Sciatic nerve (tissue), 2 donors: ENCODE results near the gene CENPA. TPM values are rescaled to one million over a fixed set of nuclear protein-coding genes. Genes with fewer than 3 reads are reported as not detected.
"Not testable (repeated sequence)": the region's sequence is repeated elsewhere in the genome, so short reads cannot be mapped to it uniquely, and the experiment has no call there.

Experiments
- ATAC-seq: fragments of 200-7000 bp; cut with Tn5 transposase; one replicate; pipeline ENCODE4 v1.9.1; 2020; ENCODE audit warnings: mild to moderate bottlenecking, moderate library complexity
- DNase-seq: peaks from one replicate; pipeline ENCODE4 v3.0.0-alpha.2; 2020; ENCODE audit warnings: low spot score
- intact Hi-C: fragments of 100-400 bp; cut with DNase I; formaldehyde crosslinking; loops from one replicate; pipeline ENCODE4 v1.14.2; 2022
- total RNA-seq: library from RNA; stranded (reverse); fragmentation: NEBNext Ultra II Directional; extraction: Animal tissue kit (Norgen Biotek cat#: 25700); gene quantifications from one replicate; pipeline ENCODE4 v1.2.1, GENCODE V29; 2021
- donor health status: DM: no; HTN: no; CAD: no.
- donor health status: DM: no; HTN: no; CAD: no.

Gene CENPA
- total RNA-seq, 1 donor from 2014 or later = 0.31 TPM

DNA sequence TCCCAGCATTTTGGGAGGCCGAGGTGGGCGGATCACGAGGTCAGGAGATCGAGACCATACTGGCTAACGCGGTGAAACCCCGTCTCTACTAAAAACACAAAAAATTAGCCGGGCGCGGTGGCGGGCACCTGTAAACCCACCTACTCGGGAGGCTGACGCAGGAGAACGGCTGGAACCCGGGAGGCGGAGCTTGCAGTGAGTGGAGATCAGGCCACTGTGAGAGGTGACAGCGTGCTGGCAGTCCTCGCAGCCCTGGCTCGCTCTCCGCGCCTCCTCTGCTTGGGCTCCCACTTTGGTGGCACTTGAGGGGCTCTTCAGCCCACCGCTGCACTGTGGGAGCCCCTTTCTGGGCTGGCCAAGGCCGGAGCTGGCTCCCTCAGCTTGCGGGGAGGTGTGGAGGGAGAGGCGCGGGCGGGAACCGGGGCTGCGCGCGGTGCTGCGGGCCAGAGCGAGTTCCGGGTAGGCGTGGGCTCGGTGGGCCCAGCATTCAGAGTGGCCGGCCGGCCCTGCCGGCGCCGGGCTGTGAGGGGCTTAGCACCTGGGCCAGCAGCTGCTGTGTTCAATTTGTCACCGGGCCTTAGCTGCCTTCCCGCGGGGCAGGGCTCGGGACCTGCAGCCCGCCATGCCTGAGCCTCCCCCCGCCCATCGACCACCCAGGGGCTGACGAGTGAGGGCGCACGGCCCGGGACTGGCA is 28.4 kb downstream of the CENPA start:
- intact Hi-C loops, DNase-seq: not testable (repeated sequence)

GRCh38 chr2:26816893-26817292 is 31.0 kb downstream of the CENPA start:
- intact Hi-C loops = no loop called here
- DNase-seq (no peak), ATAC-seq (no peak)

More for the DNA sequence above, 28.4 kb downstream of the CENPA start:
- not testable (repeated sequence) for ATAC-seq

DNA sequence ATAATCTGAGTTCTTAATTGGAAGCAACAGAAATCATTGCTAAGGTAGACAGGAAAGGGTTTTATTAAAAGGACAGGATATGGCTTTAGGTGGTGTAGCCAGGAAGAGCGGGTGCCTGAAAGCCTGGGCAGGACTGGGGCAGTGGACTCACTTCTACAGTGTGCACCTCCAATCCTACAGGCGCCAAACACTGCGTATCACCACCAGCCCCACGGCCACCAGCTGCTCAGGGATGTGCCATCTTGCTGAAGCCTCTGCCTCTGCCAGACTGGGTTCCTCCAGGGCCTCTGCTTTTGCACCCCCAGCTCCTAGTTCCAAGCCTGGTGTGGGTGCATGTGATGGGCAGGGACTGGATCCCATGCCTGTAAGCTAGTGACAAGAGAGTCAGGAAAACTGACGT is 32.4 kb downstream of the CENPA start:
- DNase-seq (no peak), ATAC-seq (no peak)
- intact Hi-C loops = no loop called here

DNA sequence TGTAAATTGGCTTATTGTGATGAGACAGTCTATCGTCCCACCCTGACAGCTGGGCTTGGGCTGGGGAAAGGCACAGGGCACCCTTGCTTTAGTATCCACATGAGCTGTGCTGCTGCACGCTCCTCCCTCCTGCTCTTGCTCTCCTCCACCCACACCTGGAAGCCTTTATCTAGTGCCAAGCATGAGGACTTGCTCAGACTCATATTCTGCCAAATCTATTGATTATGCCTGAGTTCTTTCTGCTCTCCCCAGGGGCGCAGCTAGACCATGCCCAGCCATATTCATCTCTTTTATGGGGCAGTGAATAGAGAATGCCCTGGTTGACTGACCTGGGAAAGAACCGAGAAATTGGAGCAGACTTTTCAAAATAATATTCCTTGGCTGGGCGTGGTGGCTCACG is 33.1 kb downstream of the CENPA start:
- intact Hi-C loops = no loop called here
- ATAC-seq (no peak), DNase-seq (no peak)

GRCh38 chr2:26820932-26821331 is 35.1 kb downstream of the CENPA start:
- ATAC-seq = no peak
- intact Hi-C loops = no loop called here
- DNase-seq = no peak

GRCh38 chr2:26822877-26823276 is 37.0 kb downstream of the CENPA start:
- no peak for ATAC-seq
- intact Hi-C loops = no loop called here
- DNase-seq = peak; percentile 15

DNA sequence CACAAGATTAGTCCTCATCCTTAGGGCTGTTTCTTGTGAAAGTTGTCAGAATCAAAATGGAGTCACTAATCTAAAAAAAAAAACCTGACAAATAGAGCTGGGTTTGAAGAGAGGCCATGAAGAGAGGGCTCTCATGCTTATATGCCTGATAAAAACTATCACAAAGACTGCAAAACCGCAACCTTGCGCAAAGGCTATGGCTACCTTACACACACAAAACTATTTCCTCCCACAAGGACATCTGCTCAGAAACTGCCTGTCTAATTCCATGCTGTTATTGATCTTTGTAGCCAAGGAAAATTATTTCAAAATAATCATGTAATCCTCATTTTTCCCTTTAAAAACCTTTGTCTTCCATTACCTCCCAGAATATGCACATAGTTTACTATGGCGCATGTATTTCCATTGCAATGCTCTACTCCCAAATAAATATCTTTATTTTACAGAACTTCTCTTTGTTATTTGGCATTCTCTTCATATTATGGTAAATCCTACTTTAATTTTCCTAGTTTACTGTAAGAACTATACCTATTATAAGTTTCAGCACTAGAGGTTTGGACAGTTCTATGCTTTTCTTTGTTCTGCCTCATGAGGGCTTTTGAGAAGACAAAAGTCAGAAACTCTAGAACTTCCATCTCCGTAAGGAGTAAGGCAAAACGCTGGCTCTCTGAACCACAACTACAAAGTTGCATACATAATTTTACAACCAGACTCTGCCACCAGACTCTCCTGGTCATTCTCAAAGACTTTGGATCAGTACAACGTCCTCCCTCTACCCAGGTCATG is 52.5 kb downstream of the CENPA start:
- DNase-seq (no peak), ATAC-seq (no peak)
- intact Hi-C loops = no loop called here

GRCh38 chr2:26840937-26841610 is 55.2 kb downstream of the CENPA start:
- ATAC-seq = no peak
- DNase-seq = no peak
- intact Hi-C loops = no loop called here

DNA sequence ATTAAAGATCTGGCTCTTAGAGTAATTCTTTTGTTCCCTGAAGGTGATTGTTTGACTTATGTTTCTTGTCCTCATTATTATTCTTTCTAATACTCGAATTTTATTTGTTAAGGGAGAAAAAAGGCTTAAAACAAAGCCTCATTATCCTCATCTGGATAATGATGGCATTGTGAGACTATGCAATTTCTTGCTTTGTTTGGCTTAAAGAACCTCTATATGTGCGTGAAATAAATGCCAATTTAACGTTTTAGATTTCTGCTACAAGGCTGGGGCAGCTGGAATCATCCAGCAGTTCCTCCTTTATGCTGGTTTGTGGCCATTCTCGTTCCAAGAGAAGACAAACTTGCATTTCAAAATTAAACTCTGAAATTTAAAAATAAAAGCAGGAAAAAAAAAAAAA is 57.2 kb downstream of the CENPA start:
- intact Hi-C loops = no loop called here
- ATAC-seq (no peak), DNase-seq (no peak)

Other genes starting within 250 kb of the CENPA start
- gene CIB4, start 144.7 kb upstream of the CENPA start, total RNA-seq = not detected
- gene KCNK3, start 93.3 kb upstream of the CENPA start, total RNA-seq = 0.53 TPM
- 27.6 TPM for gene SLC35F6, start 21.8 kb upstream of the CENPA start, total RNA-seq
- gene DPYSL5, start 62.1 kb downstream of the CENPA start, total RNA-seq = not detected
- gene MAPRE3, start 184.6 kb downstream of the CENPA start, total RNA-seq = 26.7 TPM
- 74.0 TPM for gene TMEM214, start 246.9 kb downstream of the CENPA start, total RNA-seq